Stimulated activated CD4-positive, alpha-beta T cell treated with anti-CD3 and anti-CD28 coated beads, Interleukin-15, amount 100 ng/mL, for 24 hours (primary cell): ENCODE results near the gene TSPAN10.
A peak's percentile ranks its signal among the peaks of the same experiment; 100 is the strongest.

Experiments used
- DNase-seq: peaks from one replicate; pipeline ENCODE4 v3.0.0-alpha.2; 2020

The TSPAN10 gene

GRCh38 chr17:81665205-81666091 is 28.5 kb downstream of the TSPAN10 start:
- DNase-seq: peak; percentile 79

- peak; percentile 46 for DNase-seq
Measured at GRCh38 chr17:81666092-81666341, 29.0 kb downstream of the TSPAN10 start.

GRCh38 chr17:81666342-81667191 is 29.6 kb downstream of the TSPAN10 start, which contains the start of the genes CCDC137 and OXLD1:
Gene CCDC137 (plus strand): TSS chr17:81666737. CDS start chr17:81666767, 30 bp downstream.
Gene OXLD1 (minus strand): TSS chr17:81666605. CDS start chr17:81666577, 28 bp downstream.
- peak; percentile 97 for DNase-seq

- DNase-seq: no peak
Measured at GRCh38 chr17:81667754-81668153, 30.8 kb downstream of the TSPAN10 start.

GRCh38 chr17:81672504-81672903 is 35.5 kb downstream of the TSPAN10 start:
- DNase-seq: no peak

- no peak for DNase-seq
Measured at GRCh38 chr17:81672954-81673353, 36.0 kb downstream of the TSPAN10 start.

GRCh38 chr17:81673561-81674258 is 36.7 kb downstream of the TSPAN10 start:
- DNase-seq: no peak

GRCh38 chr17:81675515-81676221 is 38.7 kb downstream of the TSPAN10 start:
- peak; percentile 45 for DNase-seq

- no peak for DNase-seq
Measured at GRCh38 chr17:81676906-81677305, 39.9 kb downstream of the TSPAN10 start.

- no peak for DNase-seq
Measured at GRCh38 chr17:81680150-81680549, 43.2 kb downstream of the TSPAN10 start.

GRCh38 chr17:81681672-81682071 is 44.7 kb downstream of the TSPAN10 start:
- DNase-seq: no peak

GRCh38 chr17:81682565-81683207 is 45.7 kb downstream of the TSPAN10 start:
- no peak for DNase-seq

GRCh38 chr17:81683208-81683583 is 46.2 kb downstream of the TSPAN10 start:
- no peak for DNase-seq

- DNase-seq: peak; percentile 98
Measured at GRCh38 chr17:81683584-81684441, 46.8 kb downstream of the TSPAN10 start, which contains the start of the genes ARL16 and HGS. Gene ARL16 (minus strand): TSS chr17:81683797. CDS start chr17:81683753, 44 bp downstream. Gene HGS (plus strand): TSS chr17:81684011. CDS start chr17:81684067, 56 bp downstream.

GRCh38 chr17:81684442-81684911 is 47.5 kb downstream of the TSPAN10 start:
- no peak for DNase-seq

GRCh38 chr17:81685108-81685507 is 48.1 kb downstream of the TSPAN10 start:
- DNase-seq: peak; percentile 74

GRCh38 chr17:81686614-81687013 is 49.6 kb downstream of the TSPAN10 start:
- DNase-seq: no peak

- no peak for DNase-seq
Measured at GRCh38 chr17:81687770-81688541, 51.0 kb downstream of the TSPAN10 start.

- no peak for DNase-seq
Measured at GRCh38 chr17:81688616-81689015, 51.6 kb downstream of the TSPAN10 start.

GRCh38 chr17:81690066-81690465 is 53.1 kb downstream of the TSPAN10 start:
- DNase-seq: no peak
